K562 (cell line): ENCODE measurements around the gene ZBTB16. TPM values are rescaled to one million over a fixed set of nuclear protein-coding genes. Genes with fewer than 3 reads are reported as not detected.

Experiments used
- ATAC-seq: fragments of 200-7000 bp; cut with Tn5 transposase; 3 replicates; pipeline ENCODE4 v1.9.1; 2020; ENCODE audit warnings: moderate library complexity
- BruUV-seq: library from RNA; stranded (reverse); fragments of 400-500 nt; replicated peaks from 2 replicates; lab custom pipeline; 2021; lab: Mats Ljungman, UMichigan
- CTCF ChIA-PET: fragments of 300-600 bp; formaldehyde crosslinking; extraction: SDS; loops from one replicate; lab custom pipeline; 2021; ENCODE audit warnings: low intra/inter-chr PET ratio; lab: Yijun Ruan, JAX
- POLR2A ChIA-PET: fragments of 300-600, 350-650 bp; sonication (Branson Sonifier 250); formaldehyde crosslinking; extraction: SDS; loops from one replicate; lab custom pipeline; 2021; ENCODE audit warnings: antibody characterized with exemption, inconsistent platforms; lab: Yijun Ruan, JAX
- DNase-seq, 4 experiments: peaks; one replicate each; pipeline versions ENCODE4 v3.0.0 to v3.0.0-alpha.2; 2011 to 2018; ENCODE audit warnings: low spot score in 3 of 4, mixed read lengths in 3 of 4; ENCODE audit errors: extremely low read depth in 1 of 4
- FAIRE-seq: peaks from 2 replicates; lab custom pipeline; 2011; peaks lifted over from hg19 to GRCh38; lab: Jason Lieb, UNC
- H2AFZ ChIP-seq: 2 replicates; pipeline ENCODE4 v1.6.0; 2011; ENCODE audit warnings: low read depth, low read length, control low read depth, inconsistent platforms
- H3K27ac ChIP-seq: fragments of 200-600 bp; 3 replicates; pipeline ENCODE4 v1.8.0; 2011; ENCODE audit warnings: low read depth, mild to moderate bottlenecking, control low read depth, inconsistent platforms, low read length, moderate library complexity, mixed read lengths; ENCODE audit errors: extremely low read depth
- H3K27me3 ChIP-seq, 2 experiments: fragments of 300-600 bp in 1 of 2; 2 replicates in 1 of 2; 3 replicates in 1 of 2; pipeline versions ENCODE4 v1.6.0 to v1.8.0; 2011; ENCODE audit warnings: inconsistent platforms in 2 of 2, low read length in 2 of 2, mild to moderate bottlenecking in 1 of 2, mixed read lengths in 1 of 2, moderate library complexity in 1 of 2; ENCODE audit not compliant: control insufficient read depth in 2 of 2, insufficient read depth in 2 of 2
- H3K36me3 ChIP-seq: fragments of 300-600 bp; 3 replicates; pipeline ENCODE4 v1.8.0; 2011; ENCODE audit warnings: mild to moderate bottlenecking, low read length, inconsistent platforms; ENCODE audit not compliant: control insufficient read depth, insufficient read depth
- H3K4me1 ChIP-seq, 2 experiments: fragments of 200-600 bp in 1 of 2; replicated peaks in 1 of 2; 2 replicates in 1 of 2; 3 replicates in 1 of 2; pipeline versions ENCODE4 v1.5.1 to v1.8.0; 2011; ENCODE audit warnings: inconsistent platforms in 2 of 2, low read length in 2 of 2, mild to moderate bottlenecking in 1 of 2, mixed read lengths in 1 of 2, moderate library complexity in 1 of 2; ENCODE audit not compliant: control insufficient read depth in 2 of 2, insufficient read depth in 2 of 2
- H3K4me2 ChIP-seq: 2 replicates; pipeline ENCODE4 v1.6.1; 2011; ENCODE audit warnings: low read length, control low read depth, inconsistent platforms, mixed read lengths; ENCODE audit not compliant: insufficient read depth
- H3K4me3 ChIP-seq: fragments of 200-600 bp; sonication (generic), shearing (Covaris generic); 2 replicates; pipeline ENCODE4 v1.5.1; 2016; ENCODE audit warnings: control low read depth, inconsistent platforms
- H3K79me2 ChIP-seq: fragments of 200-600 bp; 3 replicates; pipeline ENCODE4 v1.8.0; 2011; ENCODE audit warnings: low read length, inconsistent platforms; ENCODE audit not compliant: control insufficient read depth, insufficient read depth
- H3K9ac ChIP-seq, 2 experiments: 2 replicates each; pipeline versions ENCODE4 v1.6.0 to v1.6.1; 2011; ENCODE audit warnings: low read depth in 2 of 2, low read length in 2 of 2, control low read depth in 1 of 2, inconsistent platforms in 1 of 2, mild to moderate bottlenecking in 1 of 2, mixed read lengths in 1 of 2; ENCODE audit not compliant: insufficient read depth in 1 of 2
- H3K9me1 ChIP-seq: one replicate; pipeline ENCODE4 v1.6.0; 2011; ENCODE audit warnings: inconsistent platforms, mild to moderate bottlenecking, low read length, moderate library complexity; ENCODE audit not compliant: control insufficient read depth, insufficient read depth
- H3K9me3 ChIP-seq: replicated peaks from 2 replicates; pipeline ENCODE4 v1.5.1; 2011; ENCODE audit warnings: low read depth, low read length, inconsistent platforms; ENCODE audit not compliant: control insufficient read depth, insufficient read depth
- H4K20me1 ChIP-seq: replicated peaks from 2 replicates; pipeline ENCODE4 v1.6.1; 2011; ENCODE audit warnings: low read length, inconsistent platforms, mixed read lengths; ENCODE audit not compliant: control insufficient read depth, insufficient read depth
- ARID1B ChIP-seq: fragments of 450-650 bp; IDR thresholded peaks from 2 replicates; pipeline ENCODE4 v1.6.1; 2016; ENCODE audit warnings: antibody characterized with exemption, mild to moderate bottlenecking, inconsistent platforms
- DACH1 ChIP-seq: fragments of 450-650 bp; IDR thresholded peaks from 2 replicates; pipeline ENCODE4 v1.6.1; 2018; ENCODE audit not compliant: partially characterized antibody
- MED1 ChIP-seq: sonication (generic); formaldehyde crosslinking; IDR thresholded peaks from 2 replicates; pipeline ENCODE4 v1.8.1; 2023; ENCODE audit warnings: missing genetic modification reagents, borderline replicate concordance
- MEIS2 ChIP-seq: fragments of 450-650 bp; IDR thresholded peaks from 2 replicates; pipeline ENCODE4 v1.6.1; 2014; ENCODE audit warnings: mild to moderate bottlenecking; ENCODE audit not compliant: partially characterized antibody
- STAG1 ChIP-seq: sonication (generic); formaldehyde crosslinking; IDR thresholded peaks from 2 replicates; pipeline ENCODE4 v1.5.0; 2020; ENCODE audit warnings: missing genetic modification reagents, borderline replicate concordance
- TAF9B ChIP-seq: fragments of 450-650 bp; IDR thresholded peaks from 2 replicates; pipeline ENCODE4 v1.6.1; 2018; ENCODE audit warnings: mild to moderate bottlenecking; ENCODE audit not compliant: partially characterized antibody
- ZNF507 ChIP-seq: conservative IDR thresholded peaks from 2 replicates; pipeline ENCODE4 v1.6.1; 2017; ENCODE audit warnings: missing genetic modification characterization, missing compliant biosample characterization
- ZNF644 ChIP-seq: fragments of 200-800 bp; sonication (Bioruptor generic); IDR thresholded peaks from 2 replicates; pipeline ENCODE4 v1.6.1; 2016; ENCODE audit warnings: low read depth, missing genetic modification characterization, missing compliant biosample characterization
- WGBS: fragments of 100-300 bp; shearing (Covaris generic); methylation state at CpG from one replicate; pipeline ENCODE4 v1.1.6; 2016; ENCODE audit warnings: low coverage, mixed read lengths; ENCODE audit not compliant: insufficient coverage; ENCODE audit errors: missing lambda C conversion rate; 5-methylcytosine and 5-hydroxymethylcytosine counted together
- in situ Hi-C: fragments of 300-500 bp; cut with MboI; formaldehyde crosslinking; loops from 4 replicates; pipeline ENCODE4 v1.15.0; 2018; ENCODE audit warnings: inconsistent platforms, mixed read lengths
- intact Hi-C: fragments of 100-400 bp; cut with micrococcal nuclease; formaldehyde crosslinking; loops from 2 replicates; pipeline ENCODE4 v1.14.2; 2022
- polyA plus RNA-seq, 8 experiments: library from polyadenylated mRNA; depleted of rRNA in 4 of 8; stranded (reverse) in 5 of 8; unstranded in 3 of 8; fragments of >200 nt; fragmentation: Nextera tagmentation in 2 of 8; fragmentation: Illumina TruSeq in 1 of 8; extraction: Ambion mirVana in 2 of 8; extraction: Trizol in 1 of 8; gene quantifications; 2 replicates each; pipeline versions ENCODE4 v1.2.1 to v1.2.3, GENCODE V29; 2011 to 2014; ENCODE audit warnings: inconsistent platforms in 1 of 8, missing spikeins in 1 of 8
- total RNA-seq, 7 experiments: library from RNA; depleted of rRNA in 6 of 7; stranded (reverse); fragments of >200 nt in 6 of 7; fragmentation: Illumina TruSeq in 2 of 7; extraction: Trizol in 2 of 7; gene quantifications; 2 replicates each; pipeline versions ENCODE4 v1.2.1 to v1.2.3, GENCODE V29; 2011 to 2021; ENCODE audit warnings: low replicate concordance in 1 of 7
- TF ChIP-seq, protein P1 (sequence below), 2 experiments: fragments of 450-650 bp; IDR thresholded peaks; 2 replicates each; pipeline ENCODE4 v1.6.1; 2016

ZBTB16 gene
- total and polyA plus RNA-seq, 9 of the 15 experiments (the other 6 are each of a cell fraction or from before 2014, with no cell fraction given) = 0.06 to 0.40 (median 0.24) TPM; not detected in 4

DNA sequence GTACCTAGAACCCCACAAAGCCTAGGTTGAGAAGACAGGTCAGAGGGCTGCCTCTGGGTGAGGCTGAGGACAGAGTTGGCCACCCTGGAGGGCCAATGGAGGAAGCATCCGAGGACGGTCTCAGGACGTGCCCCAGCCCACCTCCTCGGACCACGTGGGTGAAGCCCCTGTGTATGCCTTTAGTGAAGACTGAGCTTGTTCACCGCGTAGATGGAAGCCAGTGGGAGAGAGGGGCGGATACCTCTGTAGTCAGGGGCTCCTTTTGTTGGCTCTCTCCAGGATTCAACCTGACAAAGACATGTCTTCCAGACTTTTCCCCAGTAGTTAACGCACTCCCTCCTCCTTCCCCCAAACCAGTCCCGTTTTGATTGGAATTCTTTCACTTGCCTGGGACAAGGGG lies 110.7 kb downstream of the ZBTB16 start:
- Histone ChIP-seq H3K4me3 (no peak overlapping the region), H3K4me1 (no peaks in the 10 kb centered on the region), H3K9me3 (no peaks in the 10 kb centered on the region), H4K20me1 (no peaks in the 10 kb centered on the region), H3K9me1 (no peaks in the 10 kb centered on the region), H3K79me2 (no peaks in the 10 kb centered on the region), H2AFZ (no peak overlapping the region), H3K4me2 (no peak overlapping the region), H3K27ac (no peak overlapping the region), H3K36me3 (no peaks in the 10 kb centered on the region), H3K9ac (no peak overlapping the region), H3K27me3 (peaks cover 11 to 46% of the 10 kb centered on the region in 2 experiments; a peak in 4 of 5 replicates)
- TF ChIP-seq ARID1B = no peak
- TF ChIP-seq ZNF644 (tag) = no peak
- ChIA-PET POLR2A (interaction anchor here (0.6 to 1.4 kb wide), 3 partner anchors 14 to 132 kb away, joined by 3 read pairs; no protein-coding TSS in a partner anchor), CTCF (interaction anchor here (0.6 kb wide), 1 partner anchor 82 kb away, joined by 3 read pairs; no protein-coding TSS in a partner anchor)
- intact Hi-C loops (no loop called here), in situ Hi-C loops (no loop called here)
- FAIRE-seq (no peak), ATAC-seq (no peak), DNase-seq (no peak)
- no TSS peak for BruUV-seq
- WGBS = 22% methylated on average over 10 of the region's 10 CpGs

- POLR2A ChIA-PET = interaction anchor here (0.7 to 0.8 kb wide), 3 partner anchors 11 to 203 kb away, joined by 3 to 4 read pairs (median 3); no protein-coding TSS in a partner anchor
- no peaks in the 10 kb centered on the region for H3K4me1 ChIP-seq
- peaks cover 17 to 58% of the 10 kb centered on the region in 2 experiments; a peak in 4 of 5 replicates for H3K27me3 ChIP-seq
- H3K4me2 ChIP-seq = no peak overlapping the region
- no peak overlapping the region for H3K9ac ChIP-seq
- BruUV-seq = no TSS peak
- intact Hi-C loops = no loop called here
- no peaks in the 10 kb centered on the region for H3K9me1 ChIP-seq
- no peaks in the 10 kb centered on the region for H3K9me3 ChIP-seq
- no peak for DNase-seq
- TF ChIP-seq MED1 (no peak), STAG1 (CRISPR knock-in tag) (no peak), DACH1 (no peak), TAF9B (no peak), MEIS2 (no peak), ZNF507 (tag) (no peak)
- TF ChIP-seq, protein P1, sequence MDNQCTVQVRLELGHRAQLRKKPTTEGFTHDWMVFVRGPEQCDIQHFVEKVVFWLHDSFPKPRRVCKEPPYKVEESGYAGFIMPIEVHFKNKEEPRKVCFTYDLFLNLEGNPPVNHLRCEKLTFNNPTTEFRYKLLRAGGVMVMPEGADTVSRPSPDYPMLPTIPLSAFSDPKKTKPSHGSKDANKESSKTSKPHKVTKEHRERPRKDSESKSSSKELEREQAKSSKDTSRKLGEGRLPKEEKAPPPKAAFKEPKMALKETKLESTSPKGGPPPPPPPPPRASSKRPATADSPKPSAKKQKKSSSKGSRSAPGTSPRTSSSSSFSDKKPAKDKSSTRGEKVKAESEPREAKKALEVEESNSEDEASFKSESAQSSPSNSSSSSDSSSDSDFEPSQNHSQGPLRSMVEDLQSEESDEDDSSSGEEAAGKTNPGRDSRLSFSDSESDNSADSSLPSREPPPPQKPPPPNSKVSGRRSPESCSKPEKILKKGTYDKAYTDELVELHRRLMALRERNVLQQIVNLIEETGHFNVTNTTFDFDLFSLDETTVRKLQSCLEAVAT (IDR thresholded peaks at IDR 0.05) = no peak
- in situ Hi-C loops = no loop called here
- no peaks in the 10 kb centered on the region for H4K20me1 ChIP-seq
- no peak for ATAC-seq
- no peaks in the 10 kb centered on the region for H3K79me2 ChIP-seq
- 23% methylated on average over 14 of the region's 15 CpGs for WGBS
- CTCF ChIA-PET = no interaction called here
- FAIRE-seq = peak; percentile 15
- no peak overlapping the region for H3K4me3 ChIP-seq
- no peak overlapping the region for H3K27ac ChIP-seq
- H3K36me3 ChIP-seq = no peaks in the 10 kb centered on the region
- 0 out of 2 replicates have a peak overlapping the region, but pooled peaks have one; percentile 14 for H2AFZ ChIP-seq
These were observed 111.9 kb downstream of the ZBTB16 start for GRCh38 chr11:114171257-114172054.
